ENCODE results near the gene ZBTB44.
"Not testable (repeated sequence)": the region's sequence is repeated elsewhere in the genome, so short reads cannot be mapped to it uniquely, and the experiment has no call there.

ZBTB44 gene

GRCh38 chr11:130269326-130269943 lies 45.3 kb downstream of the ZBTB44 start:
- H3K4me3 ChIP-seq (ENCODE audit: low read depth, low read length) = no peak overlapping the region

DNA sequence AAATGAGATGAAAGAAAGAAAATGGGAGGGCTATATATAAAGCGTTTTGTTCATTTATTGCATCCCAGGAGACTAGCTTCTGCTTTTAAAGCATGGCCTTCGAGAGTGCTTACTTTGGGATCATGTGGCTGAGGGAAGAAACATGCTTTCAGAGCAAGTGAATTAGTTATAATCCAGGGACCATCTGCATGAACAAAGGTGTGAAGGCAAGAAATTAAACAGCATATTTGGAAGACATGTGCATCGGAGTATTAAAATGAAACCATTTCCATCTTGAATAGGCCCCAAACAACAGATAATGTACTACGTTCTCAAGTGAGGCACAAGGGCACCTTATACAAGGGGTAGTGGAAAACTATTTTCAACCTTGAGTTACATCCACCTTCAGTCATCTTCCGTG lies 51.4 kb downstream of the ZBTB44 start:
- TF ChIP-seq CTCF (IDR thresholded peaks at IDR 0.05; ENCODE audit: borderline replicate concordance, insufficient read depth, low read depth, low read length) = no peak

More at GRCh38 chr11:130269326-130269943, 45.3 kb downstream of the ZBTB44 start:
- no peak for TF ChIP-seq CTCF (IDR thresholded peaks at IDR 0.05; ENCODE audit: borderline replicate concordance, insufficient read depth, low read depth, low read length)

GRCh38 chr11:130262424-130262823 lies 52.3 kb downstream of the ZBTB44 start:
- no peak for TF ChIP-seq CTCF (IDR thresholded peaks at IDR 0.05; ENCODE audit: borderline replicate concordance, insufficient read depth, low read depth, low read length)
- no peak overlapping the region for H3K4me3 ChIP-seq (ENCODE audit: low read depth, low read length)

More for the DNA sequence above, 51.4 kb downstream of the ZBTB44 start:
- no peak overlapping the region for H3K4me3 ChIP-seq (ENCODE audit: low read depth, low read length)

- H3K4me3 ChIP-seq (ENCODE audit: low read depth, low read length) = no peak overlapping the region
- no peak for TF ChIP-seq CTCF (IDR thresholded peaks at IDR 0.05; ENCODE audit: borderline replicate concordance, insufficient read depth, low read depth, low read length)
Measured at GRCh38 chr11:130261571-130261970, 53.1 kb downstream of the ZBTB44 start.

GRCh38 chr11:130260742-130261141 lies 54.0 kb downstream of the ZBTB44 start:
- TF ChIP-seq CTCF (IDR thresholded peaks at IDR 0.05; ENCODE audit: borderline replicate concordance, insufficient read depth, low read depth, low read length) = no peak
- H3K4me3 ChIP-seq (ENCODE audit: low read depth, low read length) = no peak overlapping the region

GRCh38 chr11:130260080-130260627 lies 54.6 kb downstream of the ZBTB44 start:
- TF ChIP-seq CTCF (IDR thresholded peaks at IDR 0.05; ENCODE audit: borderline replicate concordance, insufficient read depth, low read depth, low read length) = no peak
- no peak overlapping the region for H3K4me3 ChIP-seq (ENCODE audit: low read depth, low read length)

DNA sequence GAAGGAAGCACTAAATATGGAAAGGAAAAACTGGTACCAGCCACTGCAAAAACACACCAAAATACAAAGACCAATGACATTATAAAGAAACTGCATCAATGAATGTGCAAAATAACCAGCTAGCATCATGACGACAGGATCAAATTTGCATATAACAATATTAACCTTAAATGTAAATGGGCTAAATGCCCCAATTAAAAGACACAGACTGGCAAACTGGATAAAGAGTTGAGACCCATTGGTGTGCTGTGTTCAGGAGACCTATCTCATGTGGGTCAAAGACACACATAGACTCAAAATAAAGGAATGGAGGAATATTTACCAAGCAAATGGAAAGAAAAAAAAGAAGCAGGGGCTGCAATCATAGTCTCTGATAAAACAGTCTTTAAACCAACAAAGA lies 63.0 kb downstream of the ZBTB44 start:
- H3K4me3 ChIP-seq (ENCODE audit: low read depth, low read length) = not testable (repeated sequence)

DNA sequence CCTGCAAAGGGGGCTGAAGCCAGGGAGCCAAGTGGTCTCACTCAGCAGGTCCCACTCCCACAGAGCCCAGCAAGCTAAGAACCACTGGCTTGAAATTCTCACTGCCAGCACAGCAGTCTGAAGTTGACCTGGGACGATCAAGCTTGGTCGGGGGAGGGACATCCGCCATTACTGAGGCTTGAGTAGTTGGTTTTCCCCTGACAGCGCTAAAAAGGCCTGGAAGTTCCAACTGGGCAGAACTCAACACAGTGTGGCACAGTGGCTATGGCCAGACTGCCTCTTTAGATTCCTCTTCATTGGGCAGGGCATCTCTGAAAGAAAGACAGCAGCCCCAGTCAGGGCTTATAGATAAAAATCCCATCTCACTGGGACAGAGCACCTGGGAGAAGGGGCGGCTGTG lies 64.8 kb downstream of the ZBTB44 start:
- H3K4me3 ChIP-seq (ENCODE audit: low read depth, low read length) = not testable (repeated sequence)
